GM12878 (cell line): ENCODE results near the gene TBC1D9B. TPM values are rescaled to one million over a fixed set of nuclear protein-coding genes. Genes with fewer than 3 reads are reported as not detected.

ENCODE experiments used
- ATAC-seq: fragments of 200-7000 bp; cut with Tn5 transposase; 3 replicates; pipeline ENCODE4 v1.9.1; 2020; ENCODE audit warnings: mild to moderate bottlenecking, moderate library complexity
- BruUV-seq: library from RNA; stranded (reverse); fragments of 400-500 nt; replicated peaks from 2 replicates; lab custom pipeline; 2021; lab: Mats Ljungman, UMichigan
- CTCF ChIA-PET: fragments of 300-600 bp; sonication (Branson Sonifier 250); formaldehyde crosslinking; extraction: SDS; loops from one replicate; lab custom pipeline; 2021; ENCODE audit warnings: inconsistent platforms; lab: Yijun Ruan, JAX
- POLR2A ChIA-PET: fragments of 350-600 bp; formaldehyde crosslinking; extraction: SDS; loops from one replicate; lab custom pipeline; 2021; ENCODE audit warnings: inconsistent platforms; lab: Charles Lee
- RAD21 ChIA-PET: fragments of 300-600 bp; sonication (Branson Sonifier 250); formaldehyde crosslinking; loops from one replicate; lab custom pipeline; 2023; ENCODE audit warnings: antibody characterized with exemption; ENCODE audit not compliant: unreplicated experiment; lab: Charles Lee
- SMC1A ChIA-PET: fragments of 300-600 bp; sonication (Branson Sonifier 250); formaldehyde crosslinking; loops from one replicate; lab custom pipeline; 2023; ENCODE audit not compliant: unreplicated experiment, uncharacterized antibody; lab: Charles Lee
- DNase-seq: peaks from one replicate; pipeline ENCODE4 v3.0.0-alpha.2; 2011; ENCODE audit warnings: low read depth, low spot score
- FAIRE-seq: peaks from 3 replicates; lab custom pipeline; 2011; peaks lifted over from hg19 to GRCh38; lab: Jason Lieb, UNC
- H2AFZ ChIP-seq: 2 replicates; pipeline ENCODE4 v1.6.0; 2011; ENCODE audit warnings: low read depth, low read length, control low read depth; ENCODE audit not compliant: control insufficient read depth
- H3K27ac ChIP-seq: 2 replicates; pipeline ENCODE4 v1.5.1; 2011; ENCODE audit warnings: control low read depth; ENCODE audit not compliant: control insufficient read depth, insufficient read depth
- H3K27me3 ChIP-seq, 2 experiments: replicated peaks in 1 of 2; 2 replicates each; pipeline versions ENCODE4 v1.6.0 to v1.6.1; 2011; ENCODE audit warnings: low read length in 1 of 2; ENCODE audit not compliant: control insufficient read depth in 2 of 2, insufficient read depth in 2 of 2
- H3K36me3 ChIP-seq, 2 experiments: 2 replicates each; pipeline ENCODE4 v1.5.1; 2011; ENCODE audit warnings: low read length in 1 of 2; ENCODE audit not compliant: control insufficient read depth in 2 of 2, insufficient read depth in 2 of 2
- H3K4me1 ChIP-seq: 2 replicates; pipeline ENCODE4 v1.6.1; 2011; ENCODE audit warnings: mild to moderate bottlenecking, low read length, moderate library complexity, mixed read lengths; ENCODE audit not compliant: control insufficient read depth, insufficient read depth
- H3K4me2 ChIP-seq: 2 replicates; pipeline ENCODE4 v1.6.0; 2011; ENCODE audit warnings: control low read depth; ENCODE audit not compliant: control insufficient read depth, insufficient read depth
- H3K4me3 ChIP-seq: fragments of 200-600 bp; sonication (generic); 2 replicates; pipeline ENCODE4 v1.5.1; 2016
- H3K79me2 ChIP-seq: 2 replicates; pipeline ENCODE4 v1.6.0; 2011; ENCODE audit warnings: low read length; ENCODE audit not compliant: control insufficient read depth, insufficient read depth
- H3K9ac ChIP-seq: 2 replicates; pipeline ENCODE4 v1.8.0; 2011; ENCODE audit warnings: low read length, control low read depth, mixed read lengths; ENCODE audit not compliant: control insufficient read depth, insufficient read depth
- H3K9me3 ChIP-seq: replicated peaks from 3 replicates; pipeline ENCODE4 v1.5.1; 2011; ENCODE audit warnings: mild to moderate bottlenecking, low read length; ENCODE audit not compliant: control insufficient read depth, insufficient read depth
- H4K20me1 ChIP-seq: 2 replicates; pipeline ENCODE4 v1.6.0; 2011; ENCODE audit not compliant: control insufficient read depth, insufficient read depth
- CBX5 ChIP-seq: sonication (generic); IDR thresholded peaks from 2 replicates; pipeline ENCODE4 v1.6.1; 2016; ENCODE audit warnings: low read depth, moderate library complexity, mild to moderate bottlenecking, inconsistent platforms
- GABPA ChIP-seq: IDR thresholded peaks from 2 replicates; pipeline ENCODE4 v1.6.1; 2014; ENCODE audit warnings: antibody characterized with exemption, low read depth, mild to moderate bottlenecking, inconsistent platforms
- IRF4 ChIP-seq: IDR thresholded peaks from 2 replicates; pipeline ENCODE4 v1.6.1; 2011; ENCODE audit warnings: low read depth, low read length
- MTA2 ChIP-seq: fragments of 450-650 bp; IDR thresholded peaks from 2 replicates; pipeline ENCODE4 v1.6.1; 2016; ENCODE audit warnings: low read depth, mild to moderate bottlenecking, moderate library complexity
- SPI1 ChIP-seq: IDR thresholded peaks from 2 replicates; pipeline ENCODE4 v1.6.1; 2011; ENCODE audit warnings: low read depth, mild to moderate bottlenecking, low read length, moderate library complexity, borderline replicate concordance; ENCODE audit not compliant: insufficient read depth
- SREBF1 ChIP-seq: IDR thresholded peaks from 2 replicates; pipeline ENCODE4 v1.6.1; 2012; ENCODE audit warnings: mild to moderate bottlenecking, low read length
- TCF12 ChIP-seq: IDR thresholded peaks from 2 replicates; pipeline ENCODE4 v1.6.1; 2011; ENCODE audit warnings: low read depth, mild to moderate bottlenecking, low read length
- TCF7 ChIP-seq: IDR thresholded peaks from 2 replicates; pipeline ENCODE4 v1.6.1; 2014; ENCODE audit warnings: antibody characterized with exemption, borderline replicate concordance
- WRNIP1 ChIP-seq: IDR thresholded peaks from 2 replicates; pipeline ENCODE4 v1.6.1; 2011; ENCODE audit warnings: low read depth, low read length, improper control_type of control experiment, borderline replicate concordance
- YBX1 ChIP-seq: fragments of 450-650 bp; IDR thresholded peaks from 2 replicates; pipeline ENCODE4 v1.6.1; 2016; ENCODE audit warnings: antibody characterized with exemption
- ZBTB11 ChIP-seq: fragments of 450-650 bp; formaldehyde crosslinking; IDR thresholded peaks from 2 replicates; pipeline ENCODE4 v1.5.0; 2022; ENCODE audit warnings: mild to moderate bottlenecking, missing genetic modification characterization
- ZBTB33 ChIP-seq: fragments of 450-650 bp; IDR thresholded peaks from 2 replicates; pipeline ENCODE4 v1.6.1; 2017; ENCODE audit warnings: mild to moderate bottlenecking
- ZBTB40 ChIP-seq: fragments of 450-650 bp; IDR thresholded peaks from 2 replicates; pipeline ENCODE4 v1.6.1; 2016; ENCODE audit warnings: mild to moderate bottlenecking, moderate library complexity, borderline replicate concordance
- ZNF274 ChIP-seq: IDR thresholded peaks from one replicate; pipeline ENCODE4 v1.8.0; 2011; ENCODE audit not compliant: insufficient read length, insufficient read depth
- ZNF384 ChIP-seq: IDR thresholded peaks from 2 replicates; pipeline ENCODE4 v1.6.1; 2012; ENCODE audit warnings: low read depth, mild to moderate bottlenecking, low read length, improper control_type of control experiment, borderline replicate concordance
- WGBS: methylation state at CpG from one replicate; pipeline ENCODE4 v1.1.6; 2016; ENCODE audit warnings: low lambda C conversion rate; ENCODE audit not compliant: insufficient replicate concordance, insufficient coverage; ENCODE audit errors: missing lambda C conversion rate; 5-methylcytosine and 5-hydroxymethylcytosine counted together
- in situ Hi-C: fragments of 300-500 bp; cut with MboI; formaldehyde crosslinking; loops from 9 replicates; pipeline ENCODE4 v1.14.3; 2018; ENCODE audit warnings: mixed read lengths
- intact Hi-C: fragments of 100-400 bp; cut with micrococcal nuclease; formaldehyde crosslinking; loops from one replicate; pipeline ENCODE4 v1.14.2; 2022; ENCODE audit not compliant: unreplicated experiment
- polyA plus RNA-seq, 11 experiments: library from polyadenylated mRNA; depleted of rRNA in 4 of 11; unstranded in 6 of 11; stranded (reverse) in 5 of 11; fragments of >200 nt; fragmentation: Nextera tagmentation in 4 of 11; fragmentation: Illumina TruSeq in 1 of 11; extraction: Ambion mirVana in 4 of 11; extraction: Trizol in 1 of 11; gene quantifications; 1 replicate in 1 of 11; 2 replicates in 10 of 11; pipeline versions ENCODE4 v1.2.1 to v1.2.3, GENCODE V29; 2011 to 2016; ENCODE audit warnings: inconsistent platforms in 2 of 11, missing spikeins in 2 of 11, low read depth in 1 of 11
- total RNA-seq, 4 experiments: library from RNA; depleted of rRNA in 3 of 4; stranded (reverse); fragments of >200 nt in 3 of 4; fragmentation: Illumina TruSeq in 1 of 4; extraction: Trizol in 1 of 4; gene quantifications; 2 replicates each; pipeline versions ENCODE4 v1.2.1 to v1.2.3, GENCODE V29; 2013 to 2021

TBC1D9B gene
- total and polyA plus RNA-seq, 10 of the 15 experiments (the other 5 are each of a cell fraction or from before 2014, with no cell fraction given): 4.0 to 74.2 (median 34.6) TPM

- FAIRE-seq (no peak), ATAC-seq (no peak), DNase-seq (no peak)
- no TSS peak for BruUV-seq
- H3K27ac ChIP-seq: no peak overlapping the region
- H3K27me3 ChIP-seq: no peaks in the 10 kb centered on the region
- peaks cover 11% of the 10 kb centered on the region for H3K9me3 ChIP-seq
- RAD21 ChIA-PET: no interaction called here
- POLR2A ChIA-PET: interaction anchor here (0.5 kb wide), 1 partner anchor 83 kb away, joined by 3 read pairs; no protein-coding TSS in a partner anchor
- no peaks in the 10 kb centered on the region for H3K79me2 ChIP-seq
- no peak overlapping the region for H2AFZ ChIP-seq
- WGBS: 98% methylated on average over 28 of the region's 31 CpGs
- in situ Hi-C loops: no loop called here
- no peak overlapping the region for H3K4me3 ChIP-seq
- no peaks in the 10 kb centered on the region for H4K20me1 ChIP-seq
- H3K36me3 ChIP-seq: peaks cover 11 to 12% of the 10 kb centered on the region in 2 experiments
- H3K9ac ChIP-seq: no peak overlapping the region
- H3K4me1 ChIP-seq: no peaks in the 10 kb centered on the region
- H3K4me2 ChIP-seq: no peak overlapping the region
- CTCF ChIA-PET: interaction anchor here (1.0 kb wide), 1 partner anchor 143 kb away, joined by 3 read pairs; no protein-coding TSS in a partner anchor
- SMC1A ChIA-PET: interaction anchor here (0.6 kb wide), 1 partner anchor 9 kb away, joined by 3 read pairs; no protein-coding TSS in a partner anchor
- intact Hi-C loops: no loop called here
- TF ChIP-seq TCF12 (no peak), CBX5 (no peak), ZNF274 (no peak), SPI1 (no peak), WRNIP1 (no peak), IRF4 (no peak), ZBTB33 (no peak), ZBTB11 (CRISPR knock-in tag) (no peak), TCF7 (no peak), SREBF1 (no peak), MTA2 (no peak), GABPA (no peak), YBX1 (no peak), ZBTB40 (no peak), ZNF384 (no peak)
Measured at GRCh38 chr5:179879003-179879689, 28.6 kb downstream of the TBC1D9B start.
